ENCODE data around the gene FIG4.

DNA sequence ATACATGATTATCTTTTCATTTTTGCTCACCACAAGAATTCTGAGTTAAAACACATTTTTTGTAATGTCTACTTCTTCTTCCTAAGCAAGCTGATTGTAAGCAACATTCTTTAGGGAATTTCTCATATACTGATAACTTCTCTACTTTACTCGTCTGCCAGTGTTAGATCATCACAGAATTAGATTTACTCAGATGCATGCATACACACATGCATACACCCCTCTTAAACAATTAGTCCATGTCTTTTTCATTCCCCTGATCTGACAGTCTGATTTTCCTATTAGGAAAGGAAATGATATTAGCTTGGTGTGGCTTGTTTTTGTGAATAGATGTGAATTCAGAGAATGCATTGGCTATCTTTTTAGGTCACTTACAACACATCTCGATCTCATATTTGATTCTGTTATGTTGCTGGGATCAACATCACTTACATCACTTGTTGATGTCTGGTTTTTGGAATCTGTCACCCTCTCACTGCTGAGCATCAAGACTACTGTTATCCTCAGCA is 91.4 kb downstream of the FIG4 start:
- TF ChIP-seq, protein P1, sequence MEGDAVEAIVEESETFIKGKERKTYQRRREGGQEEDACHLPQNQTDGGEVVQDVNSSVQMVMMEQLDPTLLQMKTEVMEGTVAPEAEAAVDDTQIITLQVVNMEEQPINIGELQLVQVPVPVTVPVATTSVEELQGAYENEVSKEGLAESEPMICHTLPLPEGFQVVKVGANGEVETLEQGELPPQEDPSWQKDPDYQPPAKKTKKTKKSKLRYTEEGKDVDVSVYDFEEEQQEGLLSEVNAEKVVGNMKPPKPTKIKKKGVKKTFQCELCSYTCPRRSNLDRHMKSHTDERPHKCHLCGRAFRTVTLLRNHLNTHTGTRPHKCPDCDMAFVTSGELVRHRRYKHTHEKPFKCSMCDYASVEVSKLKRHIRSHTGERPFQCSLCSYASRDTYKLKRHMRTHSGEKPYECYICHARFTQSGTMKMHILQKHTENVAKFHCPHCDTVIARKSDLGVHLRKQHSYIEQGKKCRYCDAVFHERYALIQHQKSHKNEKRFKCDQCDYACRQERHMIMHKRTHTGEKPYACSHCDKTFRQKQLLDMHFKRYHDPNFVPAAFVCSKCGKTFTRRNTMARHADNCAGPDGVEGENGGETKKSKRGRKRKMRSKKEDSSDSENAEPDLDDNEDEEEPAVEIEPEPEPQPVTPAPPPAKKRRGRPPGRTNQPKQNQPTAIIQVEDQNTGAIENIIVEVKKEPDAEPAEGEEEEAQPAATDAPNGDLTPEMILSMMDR (IDR thresholded peaks at IDR 0.05; ENCODE audit: poor library complexity), result no peak
- no peak for TF ChIP-seq EZH2phosphoT487 (IDR thresholded peaks at IDR 0.05; ENCODE audit: low read depth, severe bottlenecking, unreplicated experiment)
